ENCODE measurements around the gene SECTM1.

The SECTM1 gene

DNA sequence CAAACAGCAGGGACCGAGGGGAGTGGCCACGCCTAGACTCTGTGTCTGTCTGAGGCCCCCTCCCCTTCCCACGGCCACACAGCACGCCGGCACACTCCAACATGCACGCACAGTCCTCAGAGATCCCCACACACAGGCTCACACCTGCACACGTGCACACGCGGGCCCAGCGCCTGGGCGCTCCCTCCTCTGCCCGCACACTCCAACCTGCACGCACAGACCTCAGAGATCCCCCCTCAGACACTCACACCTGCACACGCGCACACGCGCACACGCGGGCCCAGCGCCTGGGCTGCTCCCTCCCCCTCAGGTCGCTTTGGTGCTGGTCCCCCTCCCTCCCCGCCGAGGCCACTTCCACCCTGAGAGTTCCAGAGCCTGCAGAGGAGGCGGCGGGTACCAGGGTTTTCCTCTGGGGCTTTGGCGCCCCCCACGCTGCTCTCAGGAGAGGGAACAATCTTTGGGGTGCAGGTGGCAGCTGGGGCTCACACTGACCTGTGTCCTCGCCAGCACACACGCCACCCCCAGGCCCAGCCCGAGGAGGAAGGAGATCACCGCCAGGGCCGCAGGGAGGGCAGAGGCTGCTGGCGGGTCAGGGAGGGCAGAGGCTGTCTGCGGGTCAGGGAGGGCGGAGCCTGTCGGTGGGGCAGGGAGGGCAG lies 17.7 kb downstream of the SECTM1 start:
- DNase-seq (ENCODE audit: low read depth in 2 of 2), result no peak

DNA sequence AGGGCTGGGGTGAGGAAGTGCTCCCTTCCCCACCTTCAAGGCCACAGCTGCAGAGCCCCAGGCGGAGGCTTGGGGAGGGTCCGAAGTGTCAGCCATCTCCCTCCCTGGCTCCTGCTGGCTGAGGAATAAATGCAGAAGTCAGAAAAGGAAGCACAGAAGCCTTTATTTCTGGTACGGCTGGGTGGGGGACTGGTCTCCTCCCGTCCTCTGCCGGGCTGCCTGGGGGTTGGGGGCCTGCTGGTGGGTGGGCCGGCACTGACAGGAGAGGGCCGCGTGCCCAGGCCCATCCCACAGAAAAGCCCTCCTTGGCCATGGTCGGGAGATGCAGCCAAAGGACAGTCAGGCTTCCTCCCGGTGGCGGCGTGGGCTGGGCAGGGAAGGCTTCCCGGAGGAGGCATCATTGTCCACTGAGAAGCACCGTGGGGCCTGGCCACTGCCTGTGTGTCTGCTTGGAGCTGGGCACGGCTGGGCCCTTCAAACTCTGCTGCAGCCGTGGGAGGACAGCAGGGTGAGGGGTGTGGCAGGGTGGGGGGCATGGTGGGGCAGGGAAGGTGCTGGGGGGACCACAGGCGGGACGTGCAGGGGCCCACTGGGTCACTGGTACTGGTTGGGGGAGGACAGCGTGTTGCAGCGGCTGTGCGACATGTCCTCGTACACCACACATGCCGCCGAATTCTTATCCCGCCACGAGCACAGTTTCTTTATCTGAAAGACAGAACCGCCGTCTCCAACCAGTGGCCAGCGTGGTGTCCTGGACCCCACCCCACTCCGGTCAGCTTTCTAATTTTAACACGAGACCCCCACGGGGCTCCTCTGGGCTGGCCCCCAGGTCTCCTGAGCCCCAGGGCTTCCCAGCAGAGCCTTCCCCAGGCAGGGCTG lies 18.6 kb downstream of the SECTM1 start:
- DNase-seq (ENCODE audit: low read depth in 2 of 2), result no peak

DNA sequence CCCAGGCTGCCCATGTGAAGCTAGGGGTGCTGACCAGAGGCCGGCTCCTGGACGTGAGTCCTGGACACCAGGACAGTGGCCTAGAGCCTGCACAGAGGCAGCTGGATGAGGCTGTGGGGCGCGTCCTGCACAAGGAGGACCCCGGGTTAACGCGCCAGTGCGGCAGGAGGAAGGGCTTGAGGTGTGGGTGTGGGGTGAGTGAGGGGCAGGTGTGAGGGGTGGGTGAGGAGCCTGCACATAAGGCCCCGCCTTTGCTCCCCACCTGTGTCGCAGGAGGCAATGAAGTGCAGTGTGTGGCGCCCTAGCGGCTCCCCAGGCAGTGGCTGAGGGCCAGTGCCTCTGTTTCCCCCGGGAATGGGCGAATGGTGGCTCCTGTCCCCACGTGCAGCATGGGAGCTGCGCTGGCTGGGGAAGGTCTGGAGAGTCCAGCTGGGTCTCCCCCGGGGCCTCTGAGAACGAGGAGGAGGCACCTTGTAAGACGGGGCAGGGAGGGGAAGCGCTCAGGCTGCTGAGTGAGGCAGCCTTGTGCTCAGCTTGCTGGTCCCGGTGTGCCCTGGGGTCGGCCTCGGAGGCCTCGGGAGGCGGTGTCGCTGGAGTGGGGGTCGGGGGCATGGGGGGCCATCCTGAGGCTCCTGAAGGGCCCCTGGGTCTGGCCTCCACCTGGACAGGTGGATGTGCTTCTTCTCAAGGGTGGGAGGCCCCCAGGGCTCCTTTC lies 19.4 kb downstream of the SECTM1 start:
- no peak for DNase-seq (ENCODE audit: low read depth in 2 of 2)

DNA sequence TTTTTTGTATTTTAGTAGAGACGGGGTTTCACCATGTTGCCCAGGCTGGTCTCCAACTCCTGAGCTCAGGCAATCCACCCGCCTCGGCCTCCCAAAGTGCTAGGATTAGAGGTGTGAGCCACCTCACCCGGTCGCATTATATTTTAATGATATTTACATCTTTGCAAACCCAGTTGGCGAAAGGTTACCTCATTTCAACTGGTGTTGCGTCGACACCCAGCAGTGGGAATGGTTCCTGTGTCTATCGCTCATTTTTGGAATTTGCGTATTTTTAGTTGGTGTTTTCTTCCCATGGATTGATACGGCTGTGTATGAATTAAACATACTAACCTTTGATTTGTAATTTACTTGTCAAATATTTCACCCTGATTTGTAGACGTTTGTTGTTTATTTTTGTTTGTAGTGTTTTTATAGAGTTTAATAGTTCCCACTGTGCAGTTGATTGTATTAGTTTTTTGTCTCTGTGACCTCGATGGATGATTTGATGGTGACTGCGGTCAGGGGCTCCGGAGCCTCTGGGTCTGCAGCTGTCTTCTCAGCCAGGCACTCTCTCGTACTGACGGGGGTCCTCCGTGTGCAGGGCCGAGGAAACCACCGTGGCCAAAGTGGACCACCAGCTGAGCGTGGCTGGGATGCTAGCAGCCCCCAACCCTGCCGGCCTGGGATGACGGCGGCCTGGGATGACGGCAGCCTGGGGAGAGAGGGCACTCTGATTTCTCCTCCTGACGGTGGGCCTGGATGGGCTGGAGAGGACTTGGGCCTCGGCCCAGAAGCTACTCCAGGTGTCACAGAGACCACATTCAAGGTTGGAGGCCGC lies 20.2 kb downstream of the SECTM1 start:
- no peak for DNase-seq (ENCODE audit: low read depth in 2 of 2)

DNA sequence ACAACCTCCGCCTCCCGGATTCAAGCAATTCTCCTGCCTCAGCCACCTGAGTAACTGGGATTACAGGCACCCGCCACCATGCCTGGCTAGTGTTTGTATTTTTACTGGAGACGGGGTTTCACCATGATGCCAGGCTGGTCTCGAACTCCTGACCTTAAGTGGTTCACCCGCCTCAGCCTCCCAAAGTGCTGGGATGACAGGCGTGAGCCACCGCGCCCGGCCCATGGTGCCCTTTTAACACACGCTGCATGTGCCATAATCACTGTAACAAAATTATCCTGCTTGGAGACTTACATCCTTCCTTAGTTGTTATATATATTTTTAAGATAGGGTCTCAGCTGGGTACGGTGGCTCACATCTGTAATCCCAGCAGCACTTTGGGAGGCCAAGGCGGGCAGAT lies 21.6 kb downstream of the SECTM1 start:
- DNase-seq (ENCODE audit: low read depth in 2 of 2), result no peak

DNA sequence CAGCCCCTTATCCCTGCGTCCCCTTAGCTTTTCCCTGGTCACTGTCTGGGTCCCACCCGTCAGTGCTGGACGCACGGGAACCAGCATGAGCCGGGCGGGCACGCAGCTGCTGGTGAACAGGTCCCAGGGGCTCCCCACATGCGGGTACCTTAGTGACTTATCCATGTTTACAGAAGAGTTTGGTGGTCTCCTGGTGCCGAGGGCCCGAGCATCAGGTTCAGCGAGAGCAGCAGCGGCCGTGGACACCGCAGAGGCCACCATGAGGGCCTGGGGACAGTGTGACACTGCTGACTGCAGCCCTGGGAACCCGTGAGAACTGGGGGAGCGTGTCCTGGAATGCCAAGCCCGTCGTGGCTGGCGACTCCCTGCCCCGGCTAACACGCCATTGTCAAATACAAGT lies 22.7 kb downstream of the SECTM1 start:
- DNase-seq (ENCODE audit: low read depth in 2 of 2), result no peak

DNA sequence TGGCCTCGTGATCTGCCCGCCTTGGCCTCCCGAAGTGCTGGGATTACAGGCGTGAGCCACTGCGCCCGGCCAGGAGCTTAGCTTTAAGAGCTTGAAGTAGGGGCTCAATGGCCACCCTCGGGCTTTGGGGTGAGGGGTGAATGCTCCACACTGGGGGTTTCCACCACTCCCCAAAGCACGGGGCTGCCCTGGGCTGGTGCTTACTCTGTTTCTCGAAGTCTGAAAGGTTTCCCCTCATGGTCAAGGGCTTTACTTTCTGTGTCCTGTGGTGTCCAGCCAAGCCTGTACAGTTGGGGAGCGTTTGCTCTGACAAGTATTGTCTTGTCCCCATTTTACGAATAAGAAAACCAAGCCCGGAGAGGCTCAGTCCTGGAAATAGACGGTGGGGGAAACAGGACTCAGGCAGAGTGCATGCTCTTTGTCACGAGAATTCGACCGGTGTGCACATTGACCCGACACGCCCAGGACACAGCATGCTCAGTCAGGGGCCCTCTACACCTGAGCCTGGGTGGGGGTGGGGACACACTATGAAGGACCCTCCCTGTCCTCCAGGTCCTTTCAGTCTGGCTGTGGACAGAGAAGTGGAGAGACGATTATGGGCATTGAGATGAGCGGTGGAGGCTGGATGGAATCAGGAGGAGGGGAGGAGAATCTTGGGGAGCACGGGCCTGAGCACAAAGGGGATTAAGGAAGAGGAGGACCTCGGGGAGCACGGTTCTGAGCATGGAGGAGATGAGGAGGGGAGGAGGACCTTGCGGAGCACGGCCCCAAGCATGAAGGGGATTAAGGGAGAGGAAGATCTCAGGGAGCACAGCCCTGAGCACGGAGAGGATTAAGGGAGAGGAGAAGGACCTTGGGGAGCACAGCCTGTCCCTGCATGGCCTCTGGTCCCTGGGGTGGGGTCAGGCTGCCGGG lies 23.7 kb downstream of the SECTM1 start:
- no peak for DNase-seq (ENCODE audit: low read depth in 2 of 2)

DNA sequence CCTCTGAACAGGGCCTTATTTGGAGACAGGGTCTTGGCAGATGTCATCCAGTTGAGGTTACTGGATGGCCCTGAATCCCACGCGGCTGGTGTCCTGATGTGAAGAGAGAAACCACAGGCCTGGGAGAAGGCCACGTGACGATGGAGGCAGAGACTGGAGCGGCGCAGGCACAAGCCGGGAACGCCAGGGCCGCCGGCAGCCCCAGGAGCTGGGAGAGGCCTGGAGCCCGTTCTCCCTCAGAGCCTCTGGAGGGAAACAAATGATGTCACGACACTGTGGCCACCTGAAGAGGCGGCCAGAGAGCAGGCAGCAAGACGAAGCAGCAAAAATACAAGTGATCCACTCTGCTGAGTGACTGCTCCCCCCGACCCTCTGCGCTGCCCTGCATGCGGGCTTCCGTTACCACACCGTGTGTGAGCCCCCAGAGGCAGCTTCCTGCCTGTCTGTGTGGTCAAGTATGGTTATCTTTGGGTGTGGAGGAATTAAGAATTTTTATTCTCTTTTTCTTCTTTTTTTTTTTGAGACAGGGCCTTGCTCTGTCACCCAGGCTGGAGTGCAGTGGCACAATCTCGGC lies 27.8 kb downstream of the SECTM1 start:
- no peak for DNase-seq (ENCODE audit: low read depth in 2 of 2)

DNA sequence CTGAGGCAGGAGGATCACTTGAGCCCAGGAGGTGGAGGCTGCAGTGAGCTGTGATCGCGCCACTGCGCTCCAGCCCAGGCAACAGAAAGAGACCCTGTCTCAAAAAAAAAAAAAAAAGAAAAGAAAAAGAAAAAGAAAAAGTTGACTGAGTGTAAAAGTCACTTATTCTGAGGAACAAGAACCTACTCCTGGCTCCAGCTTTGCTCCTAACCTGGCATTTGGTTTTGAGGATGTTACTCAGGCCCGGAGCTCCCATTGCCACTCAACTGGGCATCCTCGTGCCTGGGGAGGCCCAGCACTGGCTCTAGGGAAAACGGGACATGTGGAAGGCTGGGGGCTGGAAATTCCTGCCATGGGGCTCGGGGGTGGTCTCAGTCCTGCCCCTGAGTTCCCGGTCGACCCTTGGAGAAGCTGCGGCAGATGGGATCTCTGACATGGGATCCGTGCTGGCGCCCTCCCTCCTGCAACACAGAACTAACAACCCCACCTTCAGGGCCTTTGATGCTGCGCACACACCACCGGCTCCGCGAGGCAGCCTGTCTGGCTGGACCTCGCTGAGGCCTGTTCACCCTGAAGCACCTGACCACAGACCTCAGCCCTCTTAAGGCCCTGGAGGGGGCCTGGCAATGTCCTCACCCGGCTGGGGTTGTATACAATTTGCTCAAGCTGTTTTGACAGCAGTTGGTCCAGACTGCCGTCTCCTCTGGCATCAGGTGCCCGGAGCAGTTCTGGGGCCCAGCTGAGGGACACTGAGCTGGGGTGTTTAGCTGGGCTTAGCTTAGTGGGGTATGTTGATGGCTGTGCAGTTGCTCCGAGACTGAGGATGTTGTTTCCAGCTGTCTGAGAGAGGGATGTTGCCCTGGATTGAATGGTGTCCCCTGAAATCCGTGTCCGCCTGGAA lies 28.5 kb downstream of the SECTM1 start:
- DNase-seq (ENCODE audit: low read depth in 2 of 2), result no peak

DNA sequence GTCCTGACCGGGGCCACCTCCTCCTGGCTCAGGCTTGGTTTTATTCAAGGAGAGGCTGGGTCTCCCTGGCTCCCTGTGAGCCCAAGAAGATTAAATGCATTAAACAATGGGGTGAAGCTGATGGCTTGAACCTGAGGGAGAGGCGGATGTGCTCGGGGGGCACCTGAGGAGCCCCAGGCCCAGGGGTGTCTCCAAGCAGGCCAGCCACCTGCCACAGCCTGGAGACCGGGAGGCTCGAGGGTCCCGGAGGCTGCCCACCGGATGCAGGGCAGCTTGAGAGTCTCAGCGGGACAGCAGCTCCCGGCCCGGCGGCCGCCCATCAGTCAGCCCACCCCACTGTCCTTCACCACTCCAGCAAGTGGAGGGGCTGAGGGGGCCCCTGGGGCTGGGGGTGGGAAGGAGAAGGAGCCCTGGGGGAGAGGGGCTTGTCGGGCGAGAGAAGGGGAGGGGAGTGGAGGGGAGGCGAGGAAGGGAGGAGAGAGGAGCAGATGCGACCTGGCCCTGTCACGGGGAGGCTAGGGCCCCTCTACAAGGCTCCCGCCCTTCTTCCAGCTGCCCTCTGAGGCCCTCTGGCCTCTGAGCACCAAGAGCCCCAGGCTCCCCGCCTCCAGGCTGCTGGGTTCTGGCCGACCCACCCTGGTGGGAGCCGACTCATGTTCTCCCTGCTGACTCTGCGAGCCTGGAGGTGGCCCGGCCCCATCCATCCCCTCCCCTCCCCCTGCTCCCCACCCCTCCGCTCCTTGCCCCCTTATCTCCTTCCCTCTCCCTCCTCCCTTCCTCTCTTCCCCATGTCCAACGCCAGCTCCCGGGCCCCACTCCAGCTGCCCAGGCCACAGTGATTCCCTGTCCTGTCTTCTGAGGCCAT lies 29.4 kb downstream of the SECTM1 start:
- DNase-seq (ENCODE audit: low read depth in 2 of 2), result no peak

DNA sequence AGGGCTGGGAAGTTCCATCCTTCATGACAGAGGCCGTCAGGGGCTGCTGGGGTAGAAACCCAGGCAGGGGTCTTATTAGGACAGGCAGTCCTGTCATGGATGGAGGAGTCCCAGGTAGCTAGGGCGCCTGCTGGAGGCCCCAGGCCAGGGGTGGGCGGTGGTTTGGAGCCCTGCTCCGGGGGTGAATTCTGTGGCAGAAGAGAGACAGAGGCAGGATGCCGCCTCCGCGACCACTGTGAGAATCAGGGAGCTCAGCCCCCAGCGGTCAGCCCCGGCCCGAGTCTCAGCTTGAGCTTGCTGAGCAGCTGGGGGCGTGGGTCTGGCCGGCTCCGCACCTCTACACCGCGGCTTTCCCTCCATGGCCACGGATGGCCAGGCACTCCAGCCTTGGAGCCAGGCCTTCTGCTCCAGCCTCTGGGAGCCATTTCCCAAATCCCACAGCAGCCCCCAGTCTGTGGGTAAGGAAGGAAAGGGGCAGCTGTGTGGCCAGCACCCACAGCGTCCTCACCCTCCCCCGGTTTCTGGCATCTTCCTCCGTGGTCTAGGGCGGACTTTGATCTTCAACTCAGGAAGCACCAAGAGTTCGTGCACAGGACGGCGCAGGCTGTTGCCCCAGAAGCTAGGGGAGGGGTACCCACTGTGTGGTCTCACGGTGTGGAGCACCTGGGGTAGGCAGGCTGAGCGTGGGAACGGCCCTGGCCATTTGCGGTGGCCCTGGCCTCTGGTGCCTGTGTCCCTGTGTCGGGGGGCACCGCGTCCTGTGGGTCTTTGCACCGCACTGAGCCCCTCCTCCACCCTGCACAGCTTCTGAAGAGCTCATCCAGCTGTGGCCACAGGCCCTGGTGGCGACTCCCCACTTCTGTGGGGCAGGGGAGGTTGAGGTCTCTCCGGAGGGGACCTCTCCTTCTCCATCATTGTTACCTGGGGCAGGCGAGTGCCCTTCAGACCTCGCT lies 30.3 kb downstream of the SECTM1 start:
- DNase-seq (ENCODE audit: low read depth in 2 of 2), result no peak

DNA sequence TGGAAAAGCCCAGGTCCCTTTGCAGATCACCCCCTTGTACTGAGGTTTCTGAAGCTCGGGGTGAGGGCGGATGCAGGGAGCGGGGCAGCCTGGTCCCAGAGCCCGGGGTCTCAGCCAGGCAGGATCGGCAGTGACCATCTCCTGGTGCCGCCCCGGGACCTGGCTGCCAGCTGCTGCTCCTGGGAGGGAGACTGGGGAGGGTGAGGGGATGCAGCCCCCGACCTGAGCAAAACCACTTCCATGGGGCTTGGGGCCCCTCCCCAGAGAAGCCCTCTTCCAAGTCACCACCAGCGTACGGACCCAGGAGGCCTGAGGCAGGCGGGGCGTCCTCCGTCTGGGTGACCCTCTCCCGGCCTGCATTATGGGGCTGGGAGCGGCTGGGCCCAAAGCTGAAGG lies 31.0 kb downstream of the SECTM1 start:
- DNase-seq (ENCODE audit: low read depth in 2 of 2), result no peak

DNA sequence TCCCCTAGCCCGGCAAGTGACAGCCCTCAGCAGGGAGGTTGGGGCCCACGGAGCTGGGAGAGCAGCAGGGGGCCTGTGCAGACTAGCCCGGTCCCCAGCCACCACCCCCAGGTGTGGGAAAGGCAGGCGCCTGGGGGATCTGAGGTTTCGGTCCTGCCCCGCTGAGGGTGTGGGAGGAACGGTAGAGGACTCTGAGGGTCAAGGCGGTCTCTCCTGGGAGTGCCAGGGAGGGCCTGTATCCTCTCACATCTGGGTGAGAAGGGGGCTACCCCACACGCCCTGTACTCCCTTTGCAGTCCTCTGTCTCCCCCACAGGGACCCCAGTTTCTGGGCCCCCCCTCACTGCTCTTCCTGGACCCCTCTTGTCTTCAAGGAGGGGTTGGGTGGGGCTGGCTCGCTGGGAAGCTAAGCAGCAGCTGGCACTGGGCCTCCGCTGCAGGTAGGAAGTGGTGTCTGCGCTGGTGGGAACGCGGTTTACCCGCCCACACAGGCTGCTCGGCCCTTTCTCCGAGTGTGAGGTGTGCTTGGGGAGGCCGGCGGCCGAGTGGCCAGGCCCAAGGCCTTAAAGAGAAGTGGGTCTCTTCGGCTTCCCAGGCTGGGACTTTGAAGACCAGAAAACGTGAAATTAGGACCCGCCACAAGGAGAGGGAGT lies 31.5 kb downstream of the SECTM1 start:
- no peak for DNase-seq (ENCODE audit: low read depth in 2 of 2)

DNA sequence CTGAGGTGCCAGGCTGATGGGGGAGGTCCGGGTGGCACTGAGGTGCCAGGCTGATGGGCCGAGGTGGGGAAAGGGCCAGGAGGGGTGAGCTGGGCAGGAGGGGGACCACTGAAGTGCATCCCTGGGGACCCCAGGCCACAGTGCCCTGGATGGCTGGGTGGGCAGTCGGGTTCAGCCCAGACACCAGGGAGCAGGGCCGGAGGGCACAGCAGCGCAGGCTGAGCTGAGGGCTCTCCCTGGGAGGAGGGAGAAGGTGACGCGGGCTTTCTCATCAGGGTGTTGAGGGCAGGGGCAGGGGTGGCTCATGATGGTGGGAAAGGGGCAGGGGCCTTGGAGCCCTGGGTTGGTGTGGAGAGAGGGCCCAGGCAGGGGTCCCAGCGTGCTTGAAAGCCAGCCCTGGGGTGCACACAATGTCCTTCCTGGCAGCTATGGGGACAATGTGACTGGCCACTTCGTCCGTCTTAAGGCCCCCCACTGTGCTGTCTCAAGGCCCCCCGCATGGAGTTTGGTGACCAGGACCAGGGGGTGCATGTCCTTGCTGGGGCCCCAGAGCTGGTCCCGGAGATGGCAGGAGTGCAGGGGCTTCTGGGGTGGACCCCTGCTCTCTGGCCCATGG lies 32.2 kb downstream of the SECTM1 start:
- DNase-seq (ENCODE audit: low read depth in 2 of 2), result no peak

DNA sequence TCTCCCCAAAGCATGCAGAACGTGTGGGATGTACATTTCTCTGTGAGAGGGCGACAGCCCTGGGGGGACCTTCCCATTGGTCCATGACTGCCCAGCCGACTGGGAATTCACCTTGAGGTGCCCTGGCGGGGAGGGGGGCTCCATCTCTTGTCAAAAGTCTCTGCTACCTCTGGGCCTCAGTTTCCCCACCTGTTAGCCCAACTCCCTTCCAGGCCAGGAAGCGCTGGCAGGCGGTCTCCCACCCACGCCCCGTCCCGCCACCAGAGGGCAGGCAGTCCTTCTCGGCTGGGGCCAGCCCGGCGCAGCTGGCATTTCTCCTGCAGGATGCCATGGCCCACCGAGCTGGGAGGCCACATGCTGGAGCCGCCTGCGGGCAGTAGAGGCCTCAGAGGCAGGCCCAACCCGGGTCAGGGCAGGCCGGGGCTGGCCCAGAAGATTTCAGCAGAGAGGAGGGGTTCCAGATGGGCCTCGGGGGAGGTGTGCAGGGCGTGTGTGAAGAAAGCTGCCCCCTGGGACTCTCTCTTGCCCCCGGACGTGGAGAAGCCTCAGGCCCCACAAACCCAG lies 32.8 kb downstream of the SECTM1 start:
- DNase-seq (ENCODE audit: low read depth in 2 of 2), result peak in 1 of 2 donors; percentile 55

DNA sequence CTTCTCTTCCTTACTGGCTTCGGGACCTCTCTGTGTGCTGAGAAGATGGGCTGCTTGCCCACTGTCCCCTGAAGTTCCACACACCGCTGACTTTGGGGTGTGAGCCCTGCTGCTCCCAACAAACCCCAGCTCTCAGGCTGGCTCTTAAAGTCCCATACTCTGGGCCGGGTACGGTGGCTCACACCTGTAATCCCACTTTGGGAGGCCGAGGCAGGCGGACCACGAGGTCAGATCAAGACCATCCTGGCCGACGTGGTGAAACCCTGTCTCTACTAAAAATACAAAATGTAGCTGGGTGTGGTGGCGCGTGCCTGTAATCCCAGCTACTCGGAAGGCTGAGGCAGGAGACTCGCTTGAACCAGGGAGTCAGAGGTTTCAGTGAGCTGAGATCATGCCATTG lies 33.3 kb downstream of the SECTM1 start:
- no peak for DNase-seq (ENCODE audit: low read depth in 2 of 2)

Measured in stimulated activated CD8-positive, alpha-beta memory T cell treated with anti-CD3 and anti-CD28 coated beads, Interleukin-2, amount 100 ng/mL, for 1 hour (primary cell).